ENCODE data around the gene ADORA3. TPM values are rescaled to one million over a fixed set of nuclear protein-coding genes. Genes with fewer than 3 reads are reported as not detected.

ADORA3 gene
- total RNA-seq, 1 donor from 2014 or later, result not detected

GRCh38 chr1:111541721-111542120 lies 38.3 kb upstream of the ADORA3 start:
- H3K27ac ChIP-seq (ENCODE audit: low read depth, low read length), result peak overlapping the region; percentile 6
- Mint-ChIP-seq H3K9me3 (ENCODE audit: unreplicated experiment) (peaks cover 2% of the 10 kb centered on the region), H3K36me3 (ENCODE audit: low read depth, unreplicated experiment) (no peaks in the 10 kb centered on the region), H3K27me3 (ENCODE audit: low read depth, unreplicated experiment) (no peaks in the 10 kb centered on the region), H3K27ac (ENCODE audit: unreplicated experiment) (peak overlapping the region; percentile 82), H3K4me3 (ENCODE audit: unreplicated experiment) (no peak overlapping the region), H3K4me1 (ENCODE audit: low read depth, unreplicated experiment) (peaks cover 29% of the 10 kb centered on the region)
- H3K4me2 ChIP-seq (ENCODE audit: low read length), result peak overlapping the region; percentile 67
- H3K79me2 ChIP-seq (ENCODE audit: insufficient read depth, low read length), result no peaks in the 10 kb centered on the region
- FAIRE-seq, result peak; percentile 85
- no peak overlapping the region for H3K9ac ChIP-seq (ENCODE audit: low read length)
- H3K27me3 ChIP-seq (ENCODE audit: insufficient read depth, low read length), result no peaks in the 10 kb centered on the region
- no peaks in the 10 kb centered on the region for H3K9me3 ChIP-seq (ENCODE audit: insufficient read depth, low read depth, low read length)
- no peak overlapping the region for H2AFZ ChIP-seq (ENCODE audit: low read depth, low read length)
- TF ChIP-seq CTCF (IDR thresholded peaks at IDR 0.05; ENCODE audit: insufficient read depth, low read depth, low read length), result no peak
- TF ChIP-seq EZH2 (IDR thresholded peaks at IDR 0.05; ENCODE audit: insufficient read depth, low read length), result no peak
- no peaks in the 10 kb centered on the region for H3K36me3 ChIP-seq (ENCODE audit: insufficient read depth, low read length)
- no peak overlapping the region for H3K4me3 ChIP-seq (ENCODE audit: insufficient read depth, low read depth, low read length)
- DNase-seq (ENCODE audit: low read depth), result peak; percentile 63
- peaks cover 26% of the 10 kb centered on the region for H3K4me1 ChIP-seq (ENCODE audit: insufficient read depth, low read length)
- no peaks in the 10 kb centered on the region for H4K20me1 ChIP-seq (ENCODE audit: insufficient read depth, low read length)

- H2AFZ ChIP-seq (ENCODE audit: low read depth, low read length), result no peak overlapping the region
- no peak overlapping the region for H3K4me2 ChIP-seq (ENCODE audit: low read length)
- no peak for FAIRE-seq
- H3K27ac ChIP-seq (ENCODE audit: low read depth, low read length), result no peak overlapping the region
- Mint-ChIP-seq H3K9me3 (ENCODE audit: unreplicated experiment) (peaks cover 2% of the 10 kb centered on the region), H3K36me3 (ENCODE audit: low read depth, unreplicated experiment) (no peaks in the 10 kb centered on the region), H3K4me3 (ENCODE audit: unreplicated experiment) (no peak overlapping the region), H3K27me3 (ENCODE audit: low read depth, unreplicated experiment) (no peaks in the 10 kb centered on the region), H3K27ac (ENCODE audit: unreplicated experiment) (no peak overlapping the region), H3K4me1 (ENCODE audit: low read depth, unreplicated experiment) (peaks cover 29% of the 10 kb centered on the region)
- no peak for DNase-seq (ENCODE audit: low read depth)
- TF ChIP-seq CTCF (IDR thresholded peaks at IDR 0.05; ENCODE audit: insufficient read depth, low read depth, low read length) (no peak), EZH2 (IDR thresholded peaks at IDR 0.05; ENCODE audit: insufficient read depth, low read length) (no peak)
- H4K20me1 ChIP-seq (ENCODE audit: insufficient read depth, low read length), result no peaks in the 10 kb centered on the region
- H3K9ac ChIP-seq (ENCODE audit: low read length), result no peak overlapping the region
- H3K9me3 ChIP-seq (ENCODE audit: insufficient read depth, low read depth, low read length), result no peaks in the 10 kb centered on the region
- H3K4me3 ChIP-seq (ENCODE audit: insufficient read depth, low read depth, low read length), result no peak overlapping the region
- H3K27me3 ChIP-seq (ENCODE audit: insufficient read depth, low read length), result no peaks in the 10 kb centered on the region
- no peaks in the 10 kb centered on the region for H3K79me2 ChIP-seq (ENCODE audit: insufficient read depth, low read length)
- peaks cover 27% of the 10 kb centered on the region for H3K4me1 ChIP-seq (ENCODE audit: insufficient read depth, low read length)
- no peaks in the 10 kb centered on the region for H3K36me3 ChIP-seq (ENCODE audit: insufficient read depth, low read length)
These were observed 37.5 kb upstream of the ADORA3 start for GRCh38 chr1:111540928-111541327.

GRCh38 chr1:111538343-111539025 lies 35.1 kb upstream of the ADORA3 start:
- peak overlapping the region; percentile 66 for H3K27ac Mint-ChIP-seq (ENCODE audit: unreplicated experiment)
- Histone ChIP-seq H3K9me3 (ENCODE audit: insufficient read depth, low read depth, low read length) (no peaks in the 10 kb centered on the region), H2AFZ (ENCODE audit: low read depth, low read length) (no peak overlapping the region), H3K27me3 (ENCODE audit: insufficient read depth, low read length) (no peaks in the 10 kb centered on the region), H3K36me3 (ENCODE audit: insufficient read depth, low read length) (no peaks in the 10 kb centered on the region), H3K27ac (ENCODE audit: low read depth, low read length) (peak overlapping the region; percentile 39), H3K4me2 (ENCODE audit: low read length) (peak overlapping the region; percentile 52), H3K79me2 (ENCODE audit: insufficient read depth, low read length) (no peaks in the 10 kb centered on the region), H3K9ac (ENCODE audit: low read length) (no peak overlapping the region), H3K4me1 (ENCODE audit: insufficient read depth, low read length) (peaks cover 33% of the 10 kb centered on the region), H3K4me3 (ENCODE audit: insufficient read depth, low read depth, low read length) (no peak overlapping the region), H4K20me1 (ENCODE audit: insufficient read depth, low read length) (no peaks in the 10 kb centered on the region)
- DNase-seq (ENCODE audit: low read depth) (peak; percentile 63), FAIRE-seq (no peak)
- peaks cover 2% of the 10 kb centered on the region for H3K9me3 Mint-ChIP-seq (ENCODE audit: unreplicated experiment)
- no peak overlapping the region for H3K4me3 Mint-ChIP-seq (ENCODE audit: unreplicated experiment)
- H3K36me3 Mint-ChIP-seq (ENCODE audit: low read depth, unreplicated experiment), result no peaks in the 10 kb centered on the region
- H3K4me1 Mint-ChIP-seq (ENCODE audit: low read depth, unreplicated experiment), result peaks cover 34% of the 10 kb centered on the region
- H3K27me3 Mint-ChIP-seq (ENCODE audit: low read depth, unreplicated experiment), result no peaks in the 10 kb centered on the region
- no peak for TF ChIP-seq EZH2 (IDR thresholded peaks at IDR 0.05; ENCODE audit: insufficient read depth, low read length)

All from astrocyte (in vitro differentiated cells and primary cell).